Measurements from ENCODE around the gene TIE1.

TIE1 gene

DNA sequence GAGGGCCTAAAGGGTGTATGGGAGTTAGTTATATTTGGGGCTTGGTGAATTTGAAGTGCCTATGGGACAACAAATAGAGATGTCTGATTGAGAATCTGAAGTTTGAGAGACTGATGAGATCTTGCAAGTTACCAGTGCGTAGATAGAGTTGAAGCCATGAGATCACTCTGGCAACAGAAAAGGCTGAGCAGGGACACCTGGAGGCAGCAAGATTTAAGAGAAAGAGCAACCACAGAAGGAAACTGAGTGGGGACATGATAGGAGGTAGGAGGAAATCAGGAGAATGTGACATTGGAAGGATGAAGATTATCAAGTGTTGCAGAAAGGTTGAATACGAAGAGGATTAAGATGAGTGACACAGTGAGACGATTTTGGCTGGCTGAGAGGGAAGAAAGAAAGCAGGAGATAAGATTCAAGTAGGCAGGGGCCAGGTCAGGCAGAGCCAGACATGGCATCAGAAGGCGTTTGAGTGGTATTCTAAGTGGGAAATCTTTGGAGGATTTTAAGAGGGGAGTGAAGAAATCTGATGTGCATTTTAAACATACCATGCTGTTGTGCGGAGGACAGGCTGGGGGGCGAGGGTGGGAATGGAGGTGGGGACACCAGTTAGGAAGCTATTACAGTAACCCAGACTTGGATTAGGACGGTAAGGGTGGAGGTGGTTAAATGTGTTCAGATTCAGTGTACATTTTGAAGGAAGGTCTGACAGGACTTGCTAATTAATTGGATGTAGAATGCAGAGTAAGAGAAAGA is 33.8 kb downstream of the TIE1 start:
- no peak for DNase-seq (ENCODE audit: low read depth in 2 of 2, low spot score in 1 of 2)

DNA sequence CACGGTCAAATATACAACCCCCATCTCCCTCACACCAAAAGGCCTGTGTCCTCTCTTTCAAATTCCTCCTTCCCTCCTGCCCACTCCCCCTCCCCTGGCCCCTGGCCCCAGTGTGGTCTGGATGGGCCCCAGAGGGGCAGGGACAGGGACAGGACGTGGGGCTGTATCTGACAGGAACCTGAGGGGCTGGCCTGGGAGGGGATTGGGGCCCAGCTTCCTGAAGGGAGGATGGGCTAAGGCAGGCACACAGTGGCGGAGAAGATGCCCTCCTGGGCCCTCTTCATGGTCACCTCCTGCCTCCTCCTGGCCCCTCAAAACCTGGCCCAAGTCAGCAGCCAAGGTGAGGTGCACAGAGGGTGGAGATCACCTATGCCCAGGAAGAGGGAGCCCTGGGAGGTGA is 36.8 kb downstream of the TIE1 start, which contains the start of gene MPL:
MPL (plus strand) TSS at position 231 of the 400 bp plus-strand sequence; CDS start at position 262, 31 bp downstream.
- no peak for DNase-seq (ENCODE audit: low read depth in 2 of 2, low spot score in 1 of 2)

DNA sequence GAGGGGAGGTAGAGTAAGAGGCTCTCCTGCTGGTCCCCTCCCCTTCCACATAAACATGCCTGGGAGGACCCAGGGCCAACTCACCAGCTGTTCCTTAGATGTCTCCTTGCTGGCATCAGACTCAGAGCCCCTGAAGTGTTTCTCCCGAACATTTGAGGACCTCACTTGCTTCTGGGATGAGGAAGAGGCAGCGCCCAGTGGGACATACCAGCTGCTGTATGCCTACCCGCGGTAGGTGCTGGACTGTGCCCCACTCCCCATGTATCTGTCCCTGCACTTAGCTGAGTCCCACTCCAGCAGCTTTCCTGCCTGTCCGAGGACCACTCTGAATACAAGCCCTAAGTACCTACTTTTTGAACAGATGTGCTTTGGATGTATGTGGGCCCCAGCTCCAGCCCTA is 37.2 kb downstream of the TIE1 start:
- no peak for DNase-seq (ENCODE audit: low read depth in 2 of 2, low spot score in 1 of 2)

DNA sequence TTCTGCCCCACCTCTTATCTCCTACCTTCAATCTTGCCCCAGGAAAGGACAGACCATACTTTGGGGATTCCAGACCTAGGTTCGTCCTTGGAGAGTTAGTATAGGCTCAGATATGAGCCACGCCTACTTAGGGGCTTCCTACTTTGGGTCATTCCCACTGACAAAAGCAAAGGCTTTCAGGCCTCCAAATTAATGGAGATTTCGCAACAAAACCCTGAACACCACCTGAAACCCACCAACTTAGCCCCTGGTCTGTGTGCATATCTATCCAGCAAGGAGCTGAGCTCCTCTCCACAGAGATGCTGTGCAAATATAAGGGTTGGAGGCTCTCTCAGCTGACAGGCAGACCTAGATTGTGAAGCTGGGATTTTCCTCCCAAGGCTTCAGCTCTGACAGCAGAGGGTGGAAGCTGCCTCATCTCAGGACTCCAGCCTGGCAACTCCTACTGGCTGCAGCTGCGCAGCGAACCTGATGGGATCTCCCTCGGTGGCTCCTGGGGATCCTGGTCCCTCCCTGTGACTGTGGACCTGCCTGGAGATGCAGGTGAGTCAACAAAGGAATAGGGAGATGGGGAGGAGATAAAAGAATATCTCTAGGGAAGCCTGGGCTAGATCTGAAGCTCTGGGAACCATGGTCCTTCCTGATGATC is 38.9 kb downstream of the TIE1 start:
- no peak for DNase-seq (ENCODE audit: low read depth in 2 of 2, low spot score in 1 of 2)

DNA sequence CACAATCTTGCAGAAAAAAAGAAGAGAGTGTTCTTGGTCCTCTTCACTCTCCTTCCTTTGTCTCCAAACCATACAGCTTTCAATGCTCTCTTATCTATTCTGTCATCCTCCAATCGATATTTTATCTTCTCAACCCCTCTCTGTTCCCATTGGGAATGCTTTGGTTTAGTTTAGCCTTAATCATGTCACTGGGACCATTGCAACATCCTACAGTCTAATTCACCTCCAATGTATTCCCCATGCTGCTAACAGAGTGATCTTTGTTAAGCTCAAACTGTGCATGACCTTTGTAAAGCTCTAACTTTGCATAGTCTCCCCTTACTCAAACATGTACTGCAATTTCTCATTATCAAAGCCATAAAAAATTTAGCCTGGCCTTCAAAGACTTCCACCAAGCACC is 39.8 kb downstream of the TIE1 start:
- DNase-seq (ENCODE audit: low read depth in 2 of 2, low spot score in 1 of 2): no peak

DNA sequence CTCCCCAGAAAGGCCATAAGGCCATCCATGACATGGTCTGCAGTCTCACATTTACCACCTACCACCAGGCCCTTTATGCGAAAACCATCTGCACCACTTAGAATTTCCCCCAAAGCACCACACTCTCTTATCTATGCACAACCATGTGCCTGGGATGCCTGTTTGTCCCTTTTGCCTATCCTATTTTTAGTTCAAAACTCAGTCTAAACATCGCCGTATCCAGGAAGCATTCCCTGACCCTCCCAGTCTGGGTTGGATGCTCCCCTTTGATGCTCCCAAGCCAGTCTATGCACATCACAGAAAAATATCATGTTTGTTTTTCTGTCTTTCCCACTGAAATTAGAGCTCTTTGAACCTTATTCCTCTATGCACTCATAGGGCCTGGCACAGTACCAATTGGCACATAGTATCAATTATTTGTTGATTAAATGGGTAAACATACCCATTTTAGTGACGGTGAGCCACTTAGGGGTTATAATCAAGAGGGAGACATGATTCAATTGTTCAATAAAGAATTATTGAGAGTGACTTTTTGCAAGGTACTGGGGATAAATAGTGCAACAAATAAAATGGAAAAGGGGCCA is 43.6 kb downstream of the TIE1 start:
- no peak for DNase-seq (ENCODE audit: low read depth in 2 of 2, low spot score in 1 of 2)

DNA sequence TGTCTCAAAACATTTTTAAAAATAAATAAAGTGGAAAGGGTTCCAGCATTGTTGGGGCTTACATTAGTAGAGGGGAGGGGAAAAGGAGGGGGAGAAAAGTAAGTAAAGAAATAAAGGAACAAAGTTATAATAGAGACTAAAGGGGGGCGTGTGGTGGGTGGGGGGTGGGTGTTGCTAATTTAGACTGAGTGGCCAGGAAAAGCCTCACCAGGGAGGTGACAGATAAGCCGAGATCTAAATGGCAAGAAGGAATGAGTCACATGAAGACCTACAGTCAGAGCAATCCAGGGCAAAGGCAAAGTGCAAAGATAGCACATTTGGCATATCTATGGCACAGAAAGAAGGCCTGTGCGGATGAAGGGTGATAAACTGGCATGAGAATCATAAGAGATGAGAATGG is 44.3 kb downstream of the TIE1 start:
- no peak for DNase-seq (ENCODE audit: low read depth in 2 of 2, low spot score in 1 of 2)

DNA sequence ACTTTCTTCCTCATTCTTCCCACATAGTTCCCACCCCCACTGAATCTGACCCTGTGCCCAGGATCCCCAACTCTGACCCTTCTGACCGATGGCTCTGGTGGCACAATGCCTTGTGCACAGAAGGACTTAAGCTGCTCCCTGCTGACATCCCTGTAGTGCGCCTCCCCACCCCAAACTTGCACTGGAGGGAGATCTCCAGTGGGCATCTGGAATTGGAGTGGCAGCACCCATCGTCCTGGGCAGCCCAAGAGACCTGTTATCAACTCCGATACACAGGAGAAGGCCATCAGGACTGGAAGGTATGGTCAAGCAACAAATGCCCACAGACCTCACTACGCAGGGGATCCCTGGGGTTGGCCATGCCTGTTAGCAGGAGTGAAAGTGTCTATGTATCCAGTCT is 45.9 kb downstream of the TIE1 start:
- DNase-seq (ENCODE audit: low read depth in 2 of 2, low spot score in 1 of 2): no peak

DNA sequence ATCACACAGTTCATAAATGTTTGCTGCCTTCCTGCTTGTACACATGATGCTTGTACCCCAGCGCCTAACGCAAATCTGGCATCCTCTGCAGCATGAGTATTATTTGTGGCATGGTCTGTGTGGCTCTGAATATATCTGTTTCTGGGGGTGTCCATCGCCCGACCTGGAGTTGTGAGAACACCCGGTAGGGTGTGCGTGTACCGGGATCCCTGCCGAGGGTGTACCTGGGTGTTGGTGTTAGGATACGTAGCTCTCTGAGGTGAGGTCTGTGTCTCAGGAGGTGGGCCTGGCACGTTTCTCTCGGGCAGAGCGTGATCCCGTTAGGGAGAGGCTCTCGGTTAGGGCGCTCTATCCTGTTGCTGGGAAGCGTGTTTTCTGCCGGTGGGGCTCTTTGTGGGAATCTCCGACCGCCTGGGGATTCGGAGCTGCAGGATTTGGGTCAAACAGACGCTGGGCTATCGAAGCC is 47.6 kb downstream of the TIE1 start:
- DNase-seq (ENCODE audit: low read depth in 2 of 2, low spot score in 1 of 2): no peak

DNA sequence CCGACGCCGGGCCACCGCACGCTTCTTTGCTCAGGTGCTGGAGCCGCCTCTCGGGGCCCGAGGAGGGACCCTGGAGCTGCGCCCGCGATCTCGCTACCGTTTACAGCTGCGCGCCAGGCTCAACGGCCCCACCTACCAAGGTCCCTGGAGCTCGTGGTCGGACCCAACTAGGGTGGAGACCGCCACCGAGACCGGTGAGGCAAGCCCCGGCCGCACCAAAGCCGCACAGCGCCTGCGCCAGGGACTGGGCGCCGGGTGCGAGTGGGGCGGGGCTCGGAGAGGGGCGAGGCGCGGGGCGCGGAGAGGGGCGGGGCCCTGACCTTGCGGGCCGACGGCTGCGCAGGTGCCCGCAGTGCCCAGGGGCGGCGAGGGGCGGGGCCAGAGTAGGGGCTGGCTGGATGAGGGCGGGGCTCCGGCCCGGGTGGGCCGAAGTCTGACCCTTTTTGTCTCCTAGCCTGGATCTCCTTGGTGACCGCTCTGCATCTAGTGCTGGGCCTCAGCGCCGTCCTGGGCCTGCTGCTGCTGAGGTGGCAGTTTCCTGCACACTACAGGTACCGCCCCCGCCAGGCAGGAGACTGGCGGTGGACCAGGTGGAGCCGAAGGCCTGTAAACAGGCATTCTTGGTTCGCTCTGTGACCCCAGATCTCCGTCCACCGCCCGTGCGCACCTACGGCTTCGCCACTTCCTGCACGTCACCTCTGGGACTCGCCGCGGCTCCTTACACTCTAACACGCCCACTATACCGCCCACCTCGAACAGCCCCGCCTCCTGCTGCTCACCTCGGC is 48.2 kb downstream of the TIE1 start:
- no peak for DNase-seq (ENCODE audit: low read depth in 2 of 2, low spot score in 1 of 2)

DNA sequence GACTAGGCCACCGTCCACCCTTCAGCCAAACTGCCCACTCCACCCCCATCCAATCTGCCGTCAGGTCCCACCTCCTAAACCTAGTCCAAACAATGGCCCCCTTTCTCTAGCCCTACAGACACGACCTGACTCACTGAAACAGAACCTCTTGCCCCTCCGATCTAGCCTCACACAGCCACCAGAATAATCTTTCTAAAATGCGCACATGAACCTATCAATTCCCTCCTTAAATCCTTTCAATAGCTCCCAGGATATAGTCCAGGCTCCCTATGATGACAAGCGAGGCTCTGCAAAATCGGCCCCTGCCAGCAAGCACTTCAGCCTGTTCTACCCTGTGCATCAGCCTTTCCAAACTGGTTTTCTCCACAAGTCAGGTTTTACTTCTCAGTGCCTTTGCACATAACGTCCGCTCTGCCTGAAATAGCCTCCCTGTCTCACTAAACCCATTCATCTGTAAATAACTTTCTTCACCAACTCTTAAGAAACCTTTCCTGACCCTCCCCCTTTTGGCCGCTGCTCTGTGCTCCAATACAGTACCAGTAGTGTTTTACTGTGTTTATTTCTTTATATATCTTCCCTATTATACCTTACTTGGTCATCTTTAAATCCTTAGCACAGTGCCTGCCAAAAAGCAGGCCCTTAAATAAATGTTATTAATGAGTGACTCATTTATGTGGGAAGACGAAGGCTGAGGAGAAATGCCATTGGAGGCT is 49.0 kb downstream of the TIE1 start:
- no peak for DNase-seq (ENCODE audit: low read depth in 2 of 2, low spot score in 1 of 2)

DNA sequence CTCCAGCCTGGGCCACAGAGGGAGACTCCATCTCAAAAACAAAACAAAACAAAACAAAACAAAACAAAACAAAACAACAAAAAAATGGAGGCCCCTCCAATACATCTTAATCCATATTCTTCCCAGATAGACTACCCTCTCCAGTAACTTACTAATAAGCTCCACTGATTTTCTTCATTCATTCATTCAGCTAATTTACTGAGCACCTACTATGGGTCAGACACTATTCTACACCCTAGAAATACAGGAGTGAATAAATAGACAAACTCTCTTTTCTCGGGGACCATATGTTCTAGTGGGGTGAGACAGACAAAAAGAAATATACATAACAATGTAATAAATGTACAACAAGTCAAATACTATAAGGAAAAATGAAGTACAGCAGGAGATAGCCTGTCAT is 50.2 kb downstream of the TIE1 start:
- no peak for DNase-seq (ENCODE audit: low read depth in 2 of 2, low spot score in 1 of 2)

DNA sequence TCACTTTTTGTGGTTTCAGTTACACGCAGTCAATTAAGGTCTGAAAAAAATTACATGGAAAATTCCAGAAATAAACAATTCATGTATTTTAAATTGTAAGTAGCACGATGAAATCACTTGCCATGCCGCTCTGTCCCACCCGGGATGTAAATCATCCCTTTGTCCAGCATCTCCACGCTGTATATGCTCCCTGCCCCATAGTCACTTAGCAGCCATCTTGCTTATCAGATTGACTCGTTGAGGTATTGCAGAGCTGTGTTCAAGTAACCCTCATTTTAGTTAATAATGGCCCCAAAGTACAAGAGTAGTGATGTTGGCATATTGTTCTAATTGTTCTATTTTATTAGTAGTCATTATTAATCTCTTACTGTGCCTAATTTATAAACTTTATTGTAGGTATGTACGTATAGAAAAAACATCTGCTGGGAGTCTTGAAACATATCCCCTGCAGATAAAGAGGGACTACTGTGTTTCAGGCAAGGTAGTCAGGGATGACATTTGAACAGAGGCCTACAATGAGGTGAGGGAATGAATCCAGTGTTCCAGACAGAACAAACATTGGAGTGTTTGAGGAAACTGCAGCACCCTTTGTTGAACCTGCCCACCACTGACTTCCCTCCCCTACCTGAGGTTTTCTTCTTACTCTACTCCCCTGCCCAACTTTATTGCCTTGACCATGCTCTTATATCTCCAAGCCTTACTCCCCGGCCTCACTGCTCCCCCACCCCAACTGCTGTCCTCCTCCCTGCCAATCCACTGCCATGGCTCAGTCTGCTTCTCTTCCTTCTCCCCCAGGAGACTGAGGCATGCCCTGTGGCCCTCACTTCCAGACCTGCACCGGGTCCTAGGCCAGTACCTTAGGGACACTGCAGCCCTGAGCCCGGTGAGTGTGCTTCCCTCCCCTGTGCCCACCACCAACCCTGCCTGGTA is 50.9 kb downstream of the TIE1 start:
- no peak for DNase-seq (ENCODE audit: low read depth in 2 of 2, low spot score in 1 of 2)

DNA sequence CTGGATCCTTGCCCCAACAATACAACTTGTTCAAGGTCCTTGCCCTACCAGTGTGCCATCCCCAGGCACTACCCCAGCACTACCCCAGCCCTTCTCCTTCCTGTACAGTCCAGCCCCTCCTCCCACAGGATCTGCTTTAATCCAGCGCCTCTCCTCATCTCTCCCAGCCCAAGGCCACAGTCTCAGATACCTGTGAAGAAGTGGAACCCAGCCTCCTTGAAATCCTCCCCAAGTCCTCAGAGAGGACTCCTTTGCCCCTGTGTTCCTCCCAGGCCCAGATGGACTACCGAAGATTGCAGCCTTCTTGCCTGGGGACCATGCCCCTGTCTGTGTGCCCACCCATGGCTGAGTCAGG is 51.5 kb downstream of the TIE1 start:
- DNase-seq (ENCODE audit: low read depth in 2 of 2, low spot score in 1 of 2): no peak

DNA sequence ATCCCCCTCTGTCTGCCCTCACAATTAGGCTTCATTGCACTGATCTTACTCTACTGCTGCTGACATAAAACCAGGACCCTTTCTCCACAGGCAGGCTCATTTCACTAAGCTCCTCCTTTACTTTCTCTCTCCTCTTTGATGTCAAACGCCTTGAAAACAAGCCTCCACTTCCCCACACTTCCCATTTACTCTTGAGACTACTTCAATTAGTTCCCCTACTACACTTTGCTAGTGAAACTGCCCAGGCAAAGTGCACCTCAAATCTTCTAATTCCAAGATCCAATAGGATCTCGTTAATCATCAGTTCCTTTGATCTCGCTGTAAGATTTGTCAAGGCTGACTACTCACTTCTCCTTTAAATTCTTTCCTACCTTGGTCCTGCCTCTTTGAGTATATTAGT is 52.1 kb downstream of the TIE1 start:
- DNase-seq (ENCODE audit: low read depth in 2 of 2, low spot score in 1 of 2): no peak

DNA sequence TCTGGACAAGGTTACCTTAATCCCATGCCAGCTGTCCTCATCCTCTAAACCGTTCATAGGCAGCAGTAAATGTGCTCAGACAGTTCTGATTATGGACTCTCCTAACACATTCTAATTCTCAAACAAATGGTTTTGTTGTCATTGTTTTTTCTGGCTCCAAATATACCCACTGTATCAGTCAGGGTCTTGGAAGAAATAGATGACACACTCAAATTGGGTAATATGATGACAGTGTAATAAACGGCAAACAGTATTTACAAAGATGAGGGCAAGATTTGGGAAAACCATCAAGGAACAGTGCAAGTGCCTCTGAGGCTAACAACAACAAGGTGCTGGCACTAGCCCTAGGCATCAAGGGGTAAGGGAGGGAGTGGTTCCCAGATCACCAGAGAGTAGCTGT is 53.7 kb downstream of the TIE1 start:
- no peak for DNase-seq (ENCODE audit: low read depth in 2 of 2, low spot score in 1 of 2)

DNA sequence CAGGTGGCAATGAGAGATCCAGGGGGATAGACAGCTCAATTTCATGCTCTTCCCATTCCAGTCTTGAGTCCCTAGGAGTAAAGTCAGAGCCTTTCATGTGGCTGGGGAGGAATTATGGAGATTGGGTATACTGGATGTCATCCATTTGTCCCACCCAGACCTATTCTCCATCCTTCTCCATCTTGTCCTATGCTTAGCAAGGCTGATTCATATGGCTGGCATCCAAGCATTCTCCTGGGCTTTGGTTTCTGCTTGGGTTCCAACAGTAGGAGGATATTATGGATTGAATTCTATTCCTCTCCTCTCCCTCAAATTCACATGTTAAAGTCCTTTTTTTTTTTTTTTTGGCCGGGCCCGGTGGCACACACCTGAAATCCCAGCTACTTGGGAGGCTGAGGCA is 54.2 kb downstream of the TIE1 start:
- no peak for DNase-seq (ENCODE audit: low read depth in 2 of 2, low spot score in 1 of 2)

DNA sequence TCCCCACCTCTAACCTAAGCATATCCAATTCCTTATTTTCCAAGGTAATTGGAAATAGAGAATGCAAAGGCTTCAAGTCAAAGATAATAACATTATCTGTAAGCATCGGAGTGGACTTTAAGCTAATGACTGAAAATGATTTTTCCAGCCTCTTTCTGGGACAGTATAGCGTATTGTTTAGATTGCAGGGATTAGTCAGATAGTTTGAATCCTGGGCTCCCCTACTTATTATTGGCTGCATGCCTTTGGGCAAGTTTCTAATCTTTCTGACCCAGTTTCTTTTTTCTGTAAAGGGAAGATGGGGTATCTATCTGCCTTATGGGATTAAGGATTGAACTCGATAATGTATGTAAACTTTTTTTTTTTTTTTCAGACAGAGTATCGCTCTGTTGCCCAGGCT is 56.5 kb downstream of the TIE1 start:
- no peak for DNase-seq (ENCODE audit: low read depth in 2 of 2, low spot score in 1 of 2)

DNA sequence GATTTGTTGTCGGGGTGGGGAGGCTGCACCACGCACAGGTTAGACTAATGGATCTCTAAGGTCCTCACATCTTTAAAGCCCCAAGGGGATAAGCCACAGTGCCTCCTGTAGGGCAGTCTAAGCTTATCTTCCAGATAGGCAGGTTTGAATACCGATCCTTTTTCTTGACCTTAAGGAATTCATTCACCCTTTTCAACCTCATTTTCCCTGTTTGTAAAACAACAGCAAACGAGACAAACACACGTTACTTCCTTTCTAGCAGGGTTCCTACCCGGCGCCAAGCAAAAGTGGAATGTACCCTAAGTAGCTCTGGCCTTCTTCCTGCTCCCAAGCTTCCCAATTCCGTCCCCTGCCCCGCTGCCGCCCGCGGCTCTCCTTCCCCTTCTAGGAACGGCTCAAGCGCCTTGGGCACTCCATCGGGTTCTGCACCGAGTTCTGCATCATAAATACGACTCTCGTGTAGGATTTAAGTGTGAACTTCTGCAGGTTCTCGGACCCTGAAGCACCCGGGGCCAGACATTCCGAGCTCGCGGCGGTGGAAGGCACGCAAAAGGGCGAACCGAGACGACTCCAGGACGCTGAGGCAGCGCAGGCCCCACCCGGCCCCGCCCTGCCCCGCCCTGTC is 57.5 kb downstream of the TIE1 start:
- no peak for DNase-seq (ENCODE audit: low read depth in 2 of 2, low spot score in 1 of 2)

All from stimulated activated CD8-positive, alpha-beta memory T cell treated with anti-CD3 and anti-CD28 coated beads, Interleukin-4, amount 100 ng/mL, for 1 hour (primary cell).